Fibroblast of lung (primary cell): ENCODE measurements around the gene HMGCS2. TPM values are rescaled to one million over a fixed set of nuclear protein-coding genes. Genes with fewer than 3 reads are reported as not detected.

ENCODE experiments used
- DNase-seq, 2 donors: peaks; one replicate each; pipeline versions ENCODE4 v3.0.0 to v3.0.0-alpha.2; 2010; ENCODE audit warnings: low read depth in 2 of 2
- H2AFZ ChIP-seq: 2 replicates; pipeline ENCODE4 v1.5.1; 2012; ENCODE audit warnings: low read length, control low read depth, inconsistent platforms
- H3K27ac ChIP-seq: 2 replicates; pipeline ENCODE4 v1.5.1; 2011; ENCODE audit warnings: low read length, control low read depth; ENCODE audit not compliant: insufficient read depth
- H3K27me3 ChIP-seq: 2 replicates; pipeline ENCODE4 v1.5.1; 2011; ENCODE audit warnings: mild to moderate bottlenecking, low read length; ENCODE audit not compliant: control insufficient read depth, insufficient read depth
- H3K36me3 ChIP-seq: 2 replicates; pipeline ENCODE4 v1.5.1; 2011; ENCODE audit warnings: low read length; ENCODE audit not compliant: control insufficient read depth, insufficient read depth
- H3K4me1 ChIP-seq: 2 replicates; pipeline ENCODE4 v1.5.1; 2011; ENCODE audit warnings: low read length; ENCODE audit not compliant: control insufficient read depth, insufficient read depth; ENCODE audit errors: extremely low read depth
- H3K4me2 ChIP-seq: 2 replicates; pipeline ENCODE4 v1.5.1; 2011; ENCODE audit warnings: low read length, control low read depth; ENCODE audit not compliant: insufficient read depth; ENCODE audit errors: extremely low read depth
- H3K4me3 ChIP-seq, 4 experiments: fragments of 200-600 bp in 1 of 4; sonication (generic) in 1 of 4; replicated peaks in 1 of 4; 2 replicates each; pipeline ENCODE4 v1.5.1; 2011 to 2016; ENCODE audit warnings: low read length in 4 of 4, low read depth in 3 of 4, mild to moderate bottlenecking in 3 of 4, control low read depth in 2 of 4, inconsistent platforms in 1 of 4, mixed read lengths in 1 of 4; ENCODE audit not compliant: insufficient read depth in 1 of 4; ENCODE audit errors: control extremely low read depth in 1 of 4
- H3K79me2 ChIP-seq: 2 replicates; pipeline ENCODE4 v1.5.1; 2012; ENCODE audit warnings: mild to moderate bottlenecking, low read length, inconsistent platforms; ENCODE audit not compliant: control insufficient read depth, insufficient read depth
- H3K9ac ChIP-seq: 2 replicates; pipeline ENCODE4 v1.5.1; 2011; ENCODE audit warnings: mild to moderate bottlenecking, low read length, control low read depth; ENCODE audit not compliant: insufficient read depth
- H3K9me3 ChIP-seq: 2 replicates; pipeline ENCODE4 v1.5.1; 2012; ENCODE audit warnings: low read depth, low read length; ENCODE audit not compliant: control insufficient read depth, insufficient read depth
- H4K20me1 ChIP-seq: 2 replicates; pipeline ENCODE4 v1.5.1; 2011; ENCODE audit warnings: low read length; ENCODE audit not compliant: control insufficient read depth, insufficient read depth; ENCODE audit errors: extremely low read depth
- CTCF ChIP-seq, 2 donors: IDR thresholded peaks in 1 of 2; conservative IDR thresholded peaks in 1 of 2; 1 replicate in 1 of 2; 2 replicates in 1 of 2; pipeline ENCODE4 v1.5.1; 2011 to 2012; ENCODE audit warnings: low read length in 2 of 2, control low read depth in 1 of 2, inconsistent platforms in 1 of 2, low read depth in 1 of 2, mild to moderate bottlenecking in 1 of 2
- EZH2 ChIP-seq: IDR thresholded peaks from 2 replicates; pipeline ENCODE4 v1.5.1; 2012; ENCODE audit warnings: low read length, control low read depth, mild to moderate bottlenecking; ENCODE audit errors: missing control alignments
- polyA plus RNA-seq, 2 donors: library from polyadenylated mRNA; depleted of rRNA in 1 of 2; stranded (reverse) in 1 of 2; unstranded in 1 of 2; fragments of >200 nt; gene quantifications; 2 replicates each; pipeline ENCODE4 v1.2.1, GENCODE V29; 2011 to 2012; ENCODE audit warnings: missing spikeins in 1 of 2
- total RNA-seq: library from RNA; depleted of rRNA; stranded (reverse); fragments of >200 nt; gene quantifications from 2 replicates; pipeline ENCODE4 v1.2.1, GENCODE V29; 2014

Gene HMGCS2
- total and polyA plus RNA-seq, 2 donors (not counting 1 experiment from before 2014, with no cell fraction given): not detected

DNA sequence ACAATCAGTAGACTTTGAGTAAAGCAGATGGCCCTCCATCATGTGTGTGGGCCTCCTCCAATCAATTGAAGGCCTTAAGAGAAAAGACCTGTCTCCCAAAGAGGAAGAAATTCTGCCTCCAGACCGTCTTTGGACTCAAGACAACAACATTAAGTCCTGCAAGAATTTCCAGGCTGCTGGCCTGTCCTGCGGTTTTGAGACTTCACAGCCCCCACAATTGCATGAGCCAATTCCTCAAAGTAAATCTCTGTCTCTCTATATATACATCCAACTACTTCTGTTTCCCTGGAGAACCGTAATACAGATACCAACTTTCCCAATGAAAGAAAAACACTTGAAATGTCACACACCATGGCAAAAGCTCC is 26.2 kb upstream of the HMGCS2 start:
- Histone ChIP-seq H3K4me3 (no peak overlapping the region), H3K9me3 (no peaks in the 10 kb centered on the region), H3K4me1 (no peaks in the 10 kb centered on the region), H3K4me2 (no peak overlapping the region), H2AFZ (no peak overlapping the region), H3K27ac (no peak overlapping the region), H3K27me3 (peaks cover 10% of the 10 kb centered on the region), H3K9ac (no peak overlapping the region), H4K20me1 (no peaks in the 10 kb centered on the region), H3K79me2 (no peaks in the 10 kb centered on the region), H3K36me3 (no peaks in the 10 kb centered on the region)
- peak; percentile 44 to 69 for DNase-seq
- no peak for TF ChIP-seq EZH2
- TF ChIP-seq CTCF (conservative IDR thresholded peaks at IDR 0.05 in 1 of 2, IDR thresholded peaks at IDR 0.05 in 1 of 2; ENCODE audit: low read depth in 1 of 2, low read length in 2 of 2): no peak

- Histone ChIP-seq H3K9ac (no peak overlapping the region), H3K4me2 (no peak overlapping the region), H3K4me1 (no peaks in the 10 kb centered on the region), H2AFZ (no peak overlapping the region), H4K20me1 (no peaks in the 10 kb centered on the region), H3K27me3 (peaks cover 10% of the 10 kb centered on the region), H3K27ac (no peak overlapping the region), H3K79me2 (no peaks in the 10 kb centered on the region), H3K9me3 (no peaks in the 10 kb centered on the region), H3K36me3 (no peaks in the 10 kb centered on the region), H3K4me3 (no peak overlapping the region)
- TF ChIP-seq EZH2: no peak
- TF ChIP-seq CTCF (conservative IDR thresholded peaks at IDR 0.05 in 1 of 2, IDR thresholded peaks at IDR 0.05 in 1 of 2; ENCODE audit: low read depth in 1 of 2, low read length in 2 of 2): no peak
- peak in 1 of 2 donors; percentile 38 for DNase-seq
These were observed 25.6 kb upstream of the HMGCS2 start for GRCh38 chr1:119794230-119794875.

- H3K27me3 ChIP-seq: peaks cover 10% of the 10 kb centered on the region
- H3K9ac ChIP-seq: no peak overlapping the region
- TF ChIP-seq CTCF (conservative IDR thresholded peaks at IDR 0.05 in 1 of 2, IDR thresholded peaks at IDR 0.05 in 1 of 2; ENCODE audit: low read depth in 1 of 2, low read length in 2 of 2): no peak
- TF ChIP-seq EZH2: no peak
- H3K4me3 ChIP-seq: no peak overlapping the region
- H2AFZ ChIP-seq: no peak overlapping the region
- no peaks in the 10 kb centered on the region for H3K36me3 ChIP-seq
- no peaks in the 10 kb centered on the region for H3K79me2 ChIP-seq
- no peak overlapping the region for H3K27ac ChIP-seq
- no peaks in the 10 kb centered on the region for H4K20me1 ChIP-seq
- H3K4me1 ChIP-seq: no peaks in the 10 kb centered on the region
- H3K4me2 ChIP-seq: no peak overlapping the region
- DNase-seq: no peak
- no peaks in the 10 kb centered on the region for H3K9me3 ChIP-seq
These were observed 22.7 kb upstream of the HMGCS2 start for GRCh38 chr1:119791377-119791776.
